Muscle of arm (tissue), 14 donors: ENCODE results near the gene DRAM2. TPM values are rescaled to one million over a fixed set of nuclear protein-coding genes. Genes with fewer than 3 reads are reported as not detected.
A peak's percentile ranks its signal among the peaks of the same experiment; 100 is the strongest.

ENCODE experiments used
- DNase-seq: peaks from one replicate; pipeline ENCODE4 v3.0.0-alpha.2; 2013
- long read RNA-seq, 11 donors: transcript quantifications; one replicate each; lab custom pipeline, GENCODE V29; 2026
- polyA plus RNA-seq, 12 donors: library from polyadenylated mRNA; unstranded; fragments of 120-200 nt; gene quantifications; one replicate each; pipeline ENCODE4 v1.2.1, GENCODE V29; 2013; ENCODE audit not compliant: insufficient read length in 12 of 12

DRAM2 gene
- 10 to 100 TPM in 11 of 12 donors, not detected in 1; 31.7 to 74.6 (median 43.3) TPM for polyA plus RNA-seq
- long read RNA-seq, donor 1, partial matches to known transcripts: 6 of 24 reads
- long read RNA-seq, donor 1, other reads (novel, unspliced or antisense): 15 of 24 reads
- long read RNA-seq, donor 2, transcript DRAM2-208 (9 exons, 1,872 nt): major isoform, 5 of 6 reads
- long read RNA-seq, donor 2, partial matches to known transcripts: 0 of 6 reads
- long read RNA-seq, donor 2, other reads (novel, unspliced or antisense): 0 of 6 reads
- long read RNA-seq, donor 3: 0 reads
- long read RNA-seq, donor 4, partial matches to known transcripts: 0 of 1 reads
- long read RNA-seq, donor 4, other reads (novel, unspliced or antisense): 0 of 1 reads
- long read RNA-seq, donor 5, partial matches to known transcripts: 6 of 8 reads
- long read RNA-seq, donor 5, other reads (novel, unspliced or antisense): 0 of 8 reads
- long read RNA-seq, donor 6, partial matches to known transcripts: 0 of 7 reads
- long read RNA-seq, donor 6, other reads (novel, unspliced or antisense): 7 of 7 reads
- long read RNA-seq, donor 7, partial matches to known transcripts: 0 of 3 reads
- long read RNA-seq, donor 7, other reads (novel, unspliced or antisense): 0 of 3 reads
- long read RNA-seq, donor 8, partial matches to known transcripts: 0 of 1 reads
- long read RNA-seq, donor 8, other reads (novel, unspliced or antisense): 0 of 1 reads
- long read RNA-seq, donor 9, partial matches to known transcripts: 0 of 2 reads
- long read RNA-seq, donor 9, other reads (novel, unspliced or antisense): 0 of 2 reads
- long read RNA-seq, donor 10, partial matches to known transcripts: 0 of 2 reads
- long read RNA-seq, donor 10, other reads (novel, unspliced or antisense): 0 of 2 reads
- long read RNA-seq, donor 11, partial matches to known transcripts: 0 of 3 reads
- long read RNA-seq, donor 11, other reads (novel, unspliced or antisense): 0 of 3 reads

DNA sequence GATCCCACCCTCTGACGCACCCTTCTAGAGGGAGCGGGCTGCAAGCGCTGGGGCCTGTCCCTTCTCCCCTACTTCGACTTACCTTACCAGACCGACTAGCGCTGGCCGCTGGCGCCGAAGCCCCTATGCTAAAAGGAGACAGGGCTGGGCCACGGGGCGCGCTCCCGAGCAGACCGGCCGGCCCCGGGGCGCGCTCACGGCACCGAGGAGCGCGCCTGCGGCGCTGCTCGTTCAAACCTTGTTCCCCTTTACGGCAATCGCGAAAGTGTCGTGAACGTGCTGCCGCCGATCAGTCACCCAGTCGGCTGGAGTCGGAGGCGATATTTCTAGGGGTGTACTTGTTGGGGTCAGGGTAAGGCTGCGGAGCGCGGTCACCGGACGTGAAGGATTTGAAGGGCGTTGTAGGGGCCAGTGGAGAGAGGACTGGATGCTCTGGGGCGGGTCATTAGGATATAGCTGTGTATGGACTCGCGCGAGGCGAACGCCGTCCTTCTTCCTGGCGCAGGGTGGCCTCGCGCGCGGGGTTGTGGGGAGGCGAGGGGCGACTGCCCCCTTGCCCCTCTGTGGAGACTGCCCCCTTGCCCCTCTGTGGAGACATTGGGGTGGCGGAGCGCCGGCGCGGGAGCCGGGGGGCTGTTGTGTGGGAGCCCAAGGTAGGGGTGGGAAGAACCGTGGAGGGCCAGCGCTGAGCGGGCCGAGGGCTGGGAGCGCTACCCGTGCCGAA lies at the start of gene DRAM2, which contains the start of gene CEPT1:
DRAM2 (minus strand) TSS at position 138 of the 724 bp plus-strand sequence. CDS start 8,539 bp downstream, outside the sequence.
CEPT1 (plus strand) TSS at position 268 of the 724 bp plus-strand sequence. CDS start 7,492 bp downstream, outside the sequence.
- peak; percentile 96 for DNase-seq

DNA sequence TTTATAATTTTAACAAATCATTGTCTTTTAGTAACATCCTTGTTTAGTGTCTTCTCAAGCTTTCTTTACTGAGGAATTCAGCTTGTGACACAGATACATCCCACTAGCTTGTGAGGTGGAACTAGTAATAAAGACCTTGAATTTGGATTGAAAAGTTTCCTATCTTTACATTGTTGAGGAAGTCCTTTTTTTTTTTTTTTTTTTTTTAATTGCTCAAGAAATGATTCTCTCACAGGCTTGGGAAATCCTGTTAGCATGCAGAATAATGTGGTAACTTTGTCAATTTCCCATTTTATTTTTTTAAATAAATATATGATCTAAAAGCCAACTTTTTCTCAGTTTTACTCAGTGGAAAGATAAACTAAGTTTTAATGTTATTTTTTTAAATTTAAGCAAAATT lies 44.8 kb upstream of the DRAM2 start:
- no peak for DNase-seq

GRCh38 chr1:111183308-111184069 lies 43.6 kb upstream of the DRAM2 start:
- DNase-seq: no peak

DNA sequence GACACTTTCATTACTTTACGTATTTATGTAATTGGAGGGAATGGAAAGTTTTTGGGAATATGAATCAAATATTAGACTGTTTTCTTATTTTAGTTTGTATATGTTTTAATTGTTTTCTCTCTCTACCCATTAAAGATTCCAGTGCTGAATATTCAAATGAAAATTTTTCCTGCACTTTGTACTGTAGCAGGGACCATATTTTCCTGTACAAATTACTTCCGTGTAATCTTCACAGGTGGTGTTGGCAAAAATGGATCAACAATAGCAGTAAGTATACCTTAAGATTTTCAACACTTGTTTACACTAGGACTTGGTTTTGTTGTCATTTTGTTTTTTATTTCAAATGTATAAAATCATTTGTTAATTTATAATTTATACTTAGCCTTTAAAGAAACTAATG lies 42.2 kb upstream of the DRAM2 start:
- no peak for DNase-seq

GRCh38 chr1:111179968-111180533 lies 40.2 kb upstream of the DRAM2 start:
- no peak for DNase-seq

DNA sequence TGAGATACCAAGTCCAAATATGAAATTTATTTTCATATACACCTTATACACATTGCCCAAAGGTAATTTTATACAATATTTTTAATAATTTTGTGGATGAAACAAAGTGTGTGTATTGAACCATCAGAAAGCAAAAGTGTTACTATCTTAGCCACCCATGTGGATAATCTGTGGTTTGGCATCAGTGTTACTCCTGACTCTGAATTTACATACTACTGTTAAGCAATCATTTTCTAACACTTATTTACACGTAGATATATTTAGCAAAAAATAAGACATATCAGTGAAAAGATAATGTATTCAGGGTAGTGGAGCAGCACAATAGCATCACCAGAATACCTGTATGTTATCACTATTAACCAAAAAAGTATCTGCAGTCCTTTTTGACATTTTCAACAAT lies 36.8 kb upstream of the DRAM2 start:
- no peak for DNase-seq

- DNase-seq: no peak
Observed at GRCh38 chr1:111175349-111175748, 35.5 kb upstream of the DRAM2 start.

DNA sequence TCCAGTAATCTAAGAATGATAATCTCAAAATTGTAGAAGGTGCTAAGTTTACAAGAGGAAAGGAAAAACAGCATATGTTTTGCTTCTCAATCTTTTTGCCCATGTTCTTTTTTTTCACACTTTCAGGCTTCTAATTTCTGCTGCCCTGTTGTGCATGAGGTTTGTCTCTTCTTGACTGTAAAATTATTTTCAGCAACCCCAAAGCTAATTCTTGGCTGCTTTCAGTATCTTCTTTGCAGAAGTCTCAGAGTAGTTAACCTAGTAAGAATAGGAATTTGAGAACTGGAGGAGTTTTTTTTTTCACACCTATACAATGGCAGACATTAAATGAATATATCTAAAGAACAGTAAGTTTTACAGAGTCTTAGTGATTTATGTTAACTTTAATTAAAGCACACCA lies 34.2 kb upstream of the DRAM2 start:
- no peak for DNase-seq

DNA sequence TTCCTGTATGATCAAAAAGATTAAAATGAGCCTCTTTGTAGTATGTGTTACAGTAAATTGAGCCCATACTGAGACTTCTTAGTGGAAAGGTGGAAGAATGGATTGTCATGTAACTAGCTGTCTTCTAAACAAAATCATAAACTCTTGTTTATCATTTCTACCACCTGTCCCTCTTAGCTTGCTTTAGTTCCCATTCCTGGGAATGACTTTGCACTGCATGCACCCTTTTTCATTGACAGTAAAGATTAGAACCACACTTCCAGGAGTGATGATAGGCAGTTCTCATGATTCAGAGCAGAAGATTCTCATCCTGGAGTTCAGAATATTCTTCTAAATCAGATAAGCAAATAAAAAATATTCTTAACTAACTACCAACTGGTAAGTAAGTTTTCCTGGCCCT lies 32.6 kb upstream of the DRAM2 start:
- no peak for DNase-seq

DNA sequence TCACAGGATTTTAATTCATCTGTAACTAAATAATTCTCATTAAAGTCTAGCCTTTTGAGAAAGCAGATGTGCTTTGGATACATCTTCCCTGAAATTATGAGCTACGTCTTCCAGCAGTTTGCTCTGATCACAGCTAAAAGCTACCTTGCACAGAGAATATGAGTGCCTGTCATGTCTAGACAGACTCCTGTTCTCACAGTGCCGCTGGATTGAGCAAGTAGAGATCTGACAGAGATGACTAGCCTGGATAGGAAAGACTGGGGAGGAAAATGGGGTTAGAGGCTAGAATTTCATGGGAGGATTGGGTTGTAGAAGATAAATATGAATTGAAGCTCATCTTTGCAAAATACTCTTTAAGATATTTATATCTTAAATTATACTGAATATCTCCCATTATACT lies 24.3 kb upstream of the DRAM2 start:
- DNase-seq: no peak

- DNase-seq: no peak
Observed at GRCh38 chr1:111163363-111163762, 23.5 kb upstream of the DRAM2 start.

GRCh38 chr1:111162488-111162880 lies 22.6 kb upstream of the DRAM2 start:
- DNase-seq: no peak

GRCh38 chr1:111161843-111162487 lies 22.1 kb upstream of the DRAM2 start:
- no peak for DNase-seq

DNA sequence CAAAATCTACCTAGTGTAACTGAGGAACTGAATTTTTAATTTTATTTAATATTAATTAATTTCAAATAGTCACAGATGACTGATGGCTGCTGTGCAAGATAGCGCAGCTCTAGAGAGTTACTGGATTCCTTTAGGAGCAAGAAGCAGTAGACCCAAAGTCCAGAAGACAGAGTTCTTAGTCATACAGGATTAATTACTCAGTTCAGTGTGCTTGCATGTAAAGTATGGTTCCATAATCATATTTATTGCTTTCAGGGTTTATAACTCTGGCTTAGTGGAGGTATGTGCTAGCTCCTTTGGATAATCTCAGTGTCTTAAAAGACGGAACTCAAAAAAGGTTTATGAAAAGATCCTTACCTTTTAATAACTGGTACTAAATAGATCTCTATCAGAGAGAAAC lies 17.5 kb upstream of the DRAM2 start:
- DNase-seq: no peak

GRCh38 chr1:111154021-111154999 lies 14.4 kb upstream of the DRAM2 start:
- no peak for DNase-seq

DNA sequence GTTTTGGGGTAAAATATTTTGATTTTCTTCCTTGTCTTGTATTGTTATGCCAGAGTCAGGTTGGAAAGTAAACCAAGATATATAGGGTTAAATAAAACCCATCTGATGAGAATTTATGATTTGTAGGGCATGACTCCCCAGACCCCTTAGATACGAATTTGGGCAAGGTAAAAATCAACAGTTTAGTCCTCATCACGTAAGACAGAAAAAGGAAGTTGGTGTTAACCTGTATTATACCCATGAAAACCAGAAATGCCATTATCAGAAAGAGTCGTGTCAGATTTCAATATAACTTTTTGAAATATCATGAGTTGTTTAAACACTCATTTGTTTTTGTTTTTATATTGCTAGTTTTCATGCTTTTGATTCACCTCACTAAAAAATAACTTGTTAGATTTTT lies 11.9 kb upstream of the DRAM2 start:
- DNase-seq: no peak

DNA sequence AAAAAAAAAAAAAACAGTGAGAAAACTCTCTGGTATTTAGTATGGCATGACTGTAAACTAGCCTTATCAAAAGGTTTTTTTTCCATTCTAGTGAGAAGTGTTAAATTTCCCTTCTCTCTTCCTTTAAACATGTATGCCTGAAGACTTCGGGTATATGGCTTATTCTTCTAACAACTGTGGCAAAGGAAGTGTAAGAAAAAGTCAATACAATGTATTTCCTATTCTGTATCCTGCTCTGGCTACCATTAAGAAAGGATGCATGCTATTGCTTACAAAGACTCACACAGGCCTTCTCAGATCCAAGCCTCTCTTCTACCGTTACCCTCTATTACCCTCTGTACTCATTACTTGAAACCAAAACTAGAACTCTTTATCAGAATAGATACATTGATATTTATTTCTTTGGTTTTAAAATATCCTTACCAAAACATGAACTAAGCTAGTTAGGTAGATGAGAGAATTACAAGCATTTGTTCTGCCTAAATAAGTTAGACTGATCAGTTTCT lies 8.5 kb upstream of the DRAM2 start:
- DNase-seq: no peak

GRCh38 chr1:111147948-111148347 lies 8.1 kb upstream of the DRAM2 start:
- DNase-seq: no peak
